Testis (tissue), 3 donors: ENCODE results near the gene ZNF444. TPM values are rescaled to one million over a fixed set of nuclear protein-coding genes. Genes with fewer than 3 reads are reported as not detected.

Experiments used
- DNase-seq: peaks from one replicate; pipeline ENCODE4 v3.0.0-alpha.2; 2019
- H3K27ac ChIP-seq, 2 donors: fragments of 200-600 bp; sonication (generic); one replicate each; pipeline ENCODE4 v1.5.1; 2019
- H3K27me3 ChIP-seq: fragments of 200-600 bp; sonication (generic); one replicate; pipeline ENCODE4 v1.5.1; 2019
- H3K36me3 ChIP-seq: fragments of 200-600 bp; sonication (generic); one replicate; pipeline ENCODE4 v1.5.1; 2017; ENCODE audit warnings: low read depth; ENCODE audit errors: missing control alignments
- H3K4me1 ChIP-seq: fragments of 200-600 bp; sonication (generic); one replicate; pipeline ENCODE4 v1.5.1; 2019
- H3K4me3 ChIP-seq, 2 donors: fragments of 200-600 bp; sonication (generic); one replicate each; pipeline ENCODE4 v1.5.1; 2017 to 2019
- H3K9me3 ChIP-seq: fragments of 200-600 bp; sonication (generic); one replicate; pipeline ENCODE4 v1.5.1; 2017
- CTCF ChIP-seq, 3 experiments: fragments of 450-650 bp in 2 of 3; fragments of 200-600 bp in 1 of 3; sonication (generic) in 1 of 3; IDR thresholded peaks; one replicate each; pipeline ENCODE4 v1.5.1; 2016 to 2019; ENCODE audit warnings: antibody characterized with exemption in 3 of 3, mild to moderate bottlenecking in 2 of 3, moderate library complexity in 1 of 3
- POLR2A ChIP-seq: fragments of 450-650 bp; IDR thresholded peaks from one replicate; pipeline ENCODE4 v1.6.1; 2017; ENCODE audit warnings: antibody characterized with exemption, mild to moderate bottlenecking, moderate library complexity
- WGBS, 2 donors: methylation state at CpG; one replicate each; pipeline ENCODE4 v1.1.5; 2018; 5-methylcytosine and 5-hydroxymethylcytosine counted together
- intact Hi-C: fragments of 100-400 bp; cut with DNase I; formaldehyde crosslinking; loops from one replicate; pipeline ENCODE4 v1.15.1; 2023; ENCODE audit warnings: low total_unique reads
- polyA plus RNA-seq: library from polyadenylated mRNA; stranded (reverse); fragments of 350-450 nt; fragmentation: Illumina TruSeq; extraction: RNeasy Lipid Tissue Mini Kit (QIAGEN cat#74804); gene quantifications from one replicate; pipeline ENCODE4 v1.2.3, GENCODE V29; 2014; ENCODE audit warnings: low read depth, low replicate concordance; ENCODE audit not compliant: insufficient read depth
- total RNA-seq, 2 donors: library from RNA; depleted of rRNA; stranded (reverse); fragments of >200 nt; gene quantifications; one replicate each; pipeline ENCODE4 v1.2.3, GENCODE V29; 2016

The ZNF444 gene
- total and polyA plus RNA-seq, 3 donors from 2014 or later = 24.7 to 62.6 (median 59.2) TPM

GRCh38 chr19:56152644-56153043 is 11.6 kb downstream of the ZNF444 start:
- WGBS, 2 donors = 78 to 91% methylated on average over 2 of the region's 2 CpGs
- intact Hi-C loops = no loop called here
- no peak overlapping the region for H3K27ac ChIP-seq

GRCh38 chr19:56153507-56153906 is 12.4 kb downstream of the ZNF444 start:
- Histone ChIP-seq H3K27ac (no peak overlapping the region), H3K4me1 (peaks cover 4% of the 10 kb centered on the region), H3K9me3 (no peaks in the 10 kb centered on the region), H3K4me3 (no peak overlapping the region), H3K27me3 (no peaks in the 10 kb centered on the region), H3K36me3 (no peaks in the 10 kb centered on the region)
- no peak for DNase-seq
- WGBS, 2 donors = 68 to 78% methylated on average over 6 of the region's 6 CpGs
- TF ChIP-seq CTCF (IDR thresholded peaks at IDR 0.05) (no peak), POLR2A (no peak)
- intact Hi-C loops = no loop called here

More at GRCh38 chr19:56152644-56153043, 11.6 kb downstream of the ZNF444 start:
- H3K36me3 ChIP-seq = no peaks in the 10 kb centered on the region
- H3K4me3 ChIP-seq = no peak overlapping the region
- H3K4me1 ChIP-seq = peaks cover 12% of the 10 kb centered on the region
- no peaks in the 10 kb centered on the region for H3K9me3 ChIP-seq
- TF ChIP-seq CTCF (IDR thresholded peaks at IDR 0.05) = no peak
- no peak for TF ChIP-seq POLR2A
- no peaks in the 10 kb centered on the region for H3K27me3 ChIP-seq
- DNase-seq = no peak

- Histone ChIP-seq H3K36me3 (no peaks in the 10 kb centered on the region), H3K4me1 (peaks cover 3% of the 10 kb centered on the region), H3K27me3 (no peaks in the 10 kb centered on the region), H3K27ac (no peak overlapping the region), H3K9me3 (no peaks in the 10 kb centered on the region), H3K4me3 (no peak overlapping the region)
- DNase-seq = peak; percentile 53
- intact Hi-C loops = no loop called here
- no peak for TF ChIP-seq POLR2A
- TF ChIP-seq CTCF (IDR thresholded peaks at IDR 0.05) = peak in 2 of 3 experiments; percentile 44 to 48
- 43 to 71% methylated on average over 6 to 17 of the region's 17 CpGs for WGBS, 2 donors
These were observed 14.1 kb downstream of the ZNF444 start for GRCh38 chr19:56155124-56155687.

GRCh38 chr19:56156768-56157167 is 15.7 kb downstream of the ZNF444 start:
- intact Hi-C loops = no loop called here
- TF ChIP-seq POLR2A = no peak
- TF ChIP-seq CTCF (IDR thresholded peaks at IDR 0.05) = no peak
- Histone ChIP-seq H3K9me3 (no peaks in the 10 kb centered on the region), H3K27me3 (no peaks in the 10 kb centered on the region), H3K36me3 (no peaks in the 10 kb centered on the region), H3K27ac (no peak overlapping the region), H3K4me3 (no peak overlapping the region), H3K4me1 (peaks cover 3% of the 10 kb centered on the region)
- 85 to 93% methylated on average over 5 to 11 of the region's 11 CpGs for WGBS, 2 donors
- no peak for DNase-seq

- 92 to 97% methylated on average over 6 to 16 of the region's 16 CpGs for WGBS, 2 donors
- Histone ChIP-seq H3K9me3 (no peaks in the 10 kb centered on the region), H3K4me3 (no peak overlapping the region), H3K36me3 (no peaks in the 10 kb centered on the region), H3K27ac (no peak overlapping the region), H3K27me3 (no peaks in the 10 kb centered on the region), H3K4me1 (peaks cover 3% of the 10 kb centered on the region)
- intact Hi-C loops = no loop called here
- TF ChIP-seq CTCF (IDR thresholded peaks at IDR 0.05) = no peak
- TF ChIP-seq POLR2A = no peak
- DNase-seq = no peak
These were observed 17.2 kb downstream of the ZNF444 start for GRCh38 chr19:56158170-56158757.
